HEK293 (cell line): ENCODE measurements around the gene PDE4D.

Experiments
- GFI1B ChIP-seq: fragments of 450-650 bp; formaldehyde crosslinking; IDR thresholded peaks from 2 replicates; pipeline ENCODE4 v1.5.1; 2016; ENCODE audit warnings: missing biosample characterization, missing genetic modification characterization
- KLF16 ChIP-seq: fragments of 450-650 bp; formaldehyde crosslinking; IDR thresholded peaks from 2 replicates; pipeline ENCODE4 v1.5.1; 2017; ENCODE audit warnings: missing biosample characterization, missing genetic modification characterization
- TRIM28 ChIP-seq: IDR thresholded peaks from 2 replicates; pipeline ENCODE4 v1.6.1; 2011; ENCODE audit warnings: low read length, control low read depth, borderline replicate concordance
- YY1 ChIP-seq: fragments of 450-650 bp; formaldehyde crosslinking; IDR thresholded peaks from 2 replicates; pipeline ENCODE4 v1.5.1; 2018; ENCODE audit warnings: missing biosample characterization, missing genetic modification characterization
- ZBTB21 ChIP-seq: fragments of 450-650 bp; formaldehyde crosslinking; IDR thresholded peaks from 2 replicates; pipeline ENCODE4 v1.5.1; 2017; ENCODE audit warnings: missing biosample characterization, missing genetic modification characterization
- ZBTB48 ChIP-seq: fragments of 450-650 bp; formaldehyde crosslinking; IDR thresholded peaks from 2 replicates; pipeline ENCODE4 v1.5.1; 2016; ENCODE audit warnings: missing biosample characterization, missing genetic modification characterization
- ZNF10 ChIP-seq: fragments of 450-650 bp; formaldehyde crosslinking; IDR thresholded peaks from 2 replicates; pipeline ENCODE4 v1.5.1; 2017; ENCODE audit warnings: missing biosample characterization, missing genetic modification characterization
- ZNF140 ChIP-seq: fragments of 450-650 bp; formaldehyde crosslinking; IDR thresholded peaks from 2 replicates; pipeline ENCODE4 v1.5.1; 2016; ENCODE audit warnings: missing biosample characterization, missing genetic modification characterization
- ZNF174 ChIP-seq: fragments of 450-650 bp; formaldehyde crosslinking; IDR thresholded peaks from 2 replicates; pipeline ENCODE4 v1.5.0; 2017; ENCODE audit warnings: missing biosample characterization, mild to moderate bottlenecking, missing genetic modification characterization
- ZNF184 ChIP-seq: fragments of 450-650 bp; IDR thresholded peaks from 2 replicates; pipeline ENCODE4 v1.5.1; 2018; ENCODE audit warnings: missing biosample characterization, mild to moderate bottlenecking, missing genetic modification characterization
- ZNF223 ChIP-seq: fragments of 450-650 bp; formaldehyde crosslinking; IDR thresholded peaks from 2 replicates; pipeline ENCODE4 v1.5.1; 2016; ENCODE audit warnings: missing biosample characterization, missing genetic modification characterization
- ZNF311 ChIP-seq: fragments of 450-650 bp; formaldehyde crosslinking; IDR thresholded peaks from 2 replicates; pipeline ENCODE4 v1.5.1; 2017; ENCODE audit warnings: missing biosample characterization, missing genetic modification characterization, borderline replicate concordance
- TF ChIP-seq, protein P1 (sequence below): fragments of 450-650 bp; formaldehyde crosslinking; IDR thresholded peaks from 2 replicates; pipeline ENCODE4 v1.5.1; 2016; ENCODE audit warnings: missing biosample characterization, missing genetic modification characterization
- TF ChIP-seq, protein P2 (sequence below): fragments of 450-650 bp; formaldehyde crosslinking; IDR thresholded peaks from 2 replicates; pipeline ENCODE4 v1.5.1; 2016; ENCODE audit warnings: missing biosample characterization, missing genetic modification characterization, low read depth

DNA sequence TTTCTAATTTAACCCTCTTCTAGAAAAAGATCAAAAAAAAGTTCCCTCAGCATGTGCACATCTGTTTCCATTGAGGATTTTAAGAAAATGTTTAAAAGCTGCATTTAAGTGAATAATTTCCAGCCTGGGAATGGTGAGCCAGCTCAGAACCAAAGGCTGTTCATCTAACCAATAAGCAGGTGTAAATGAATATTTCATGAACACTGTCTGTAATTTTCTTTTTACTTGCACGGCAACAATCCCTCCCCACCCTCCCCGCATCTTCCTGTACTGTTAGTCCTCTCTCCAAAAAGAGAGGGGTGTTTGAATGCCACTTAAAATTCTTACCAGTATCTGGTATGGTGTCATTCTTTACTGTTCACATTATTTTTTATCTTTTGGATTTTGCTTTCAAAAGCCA, 425.6 kb downstream of the PDE4D start:
- TF ChIP-seq YY1 (tag by site-specific recombination) (no peak), ZNF140 (tag by site-specific recombination) (no peak), ZNF184 (tag by site-specific recombination) (no peak), TRIM28 (no peak), ZNF10 (tag by site-specific recombination) (no peak), GFI1B (tag by site-specific recombination) (no peak), ZNF174 (tag by site-specific recombination) (no peak), KLF16 (no peak), ZNF223 (tag by site-specific recombination) (no peak), ZNF311 (tag by site-specific recombination) (no peak), ZBTB21 (tag by site-specific recombination) (no peak), ZBTB48 (tag by site-specific recombination) (no peak)
- TF ChIP-seq, protein P1, sequence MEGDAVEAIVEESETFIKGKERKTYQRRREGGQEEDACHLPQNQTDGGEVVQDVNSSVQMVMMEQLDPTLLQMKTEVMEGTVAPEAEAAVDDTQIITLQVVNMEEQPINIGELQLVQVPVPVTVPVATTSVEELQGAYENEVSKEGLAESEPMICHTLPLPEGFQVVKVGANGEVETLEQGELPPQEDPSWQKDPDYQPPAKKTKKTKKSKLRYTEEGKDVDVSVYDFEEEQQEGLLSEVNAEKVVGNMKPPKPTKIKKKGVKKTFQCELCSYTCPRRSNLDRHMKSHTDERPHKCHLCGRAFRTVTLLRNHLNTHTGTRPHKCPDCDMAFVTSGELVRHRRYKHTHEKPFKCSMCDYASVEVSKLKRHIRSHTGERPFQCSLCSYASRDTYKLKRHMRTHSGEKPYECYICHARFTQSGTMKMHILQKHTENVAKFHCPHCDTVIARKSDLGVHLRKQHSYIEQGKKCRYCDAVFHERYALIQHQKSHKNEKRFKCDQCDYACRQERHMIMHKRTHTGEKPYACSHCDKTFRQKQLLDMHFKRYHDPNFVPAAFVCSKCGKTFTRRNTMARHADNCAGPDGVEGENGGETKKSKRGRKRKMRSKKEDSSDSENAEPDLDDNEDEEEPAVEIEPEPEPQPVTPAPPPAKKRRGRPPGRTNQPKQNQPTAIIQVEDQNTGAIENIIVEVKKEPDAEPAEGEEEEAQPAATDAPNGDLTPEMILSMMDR (tag by site-specific recombination) = no peak
- TF ChIP-seq, protein P2, sequence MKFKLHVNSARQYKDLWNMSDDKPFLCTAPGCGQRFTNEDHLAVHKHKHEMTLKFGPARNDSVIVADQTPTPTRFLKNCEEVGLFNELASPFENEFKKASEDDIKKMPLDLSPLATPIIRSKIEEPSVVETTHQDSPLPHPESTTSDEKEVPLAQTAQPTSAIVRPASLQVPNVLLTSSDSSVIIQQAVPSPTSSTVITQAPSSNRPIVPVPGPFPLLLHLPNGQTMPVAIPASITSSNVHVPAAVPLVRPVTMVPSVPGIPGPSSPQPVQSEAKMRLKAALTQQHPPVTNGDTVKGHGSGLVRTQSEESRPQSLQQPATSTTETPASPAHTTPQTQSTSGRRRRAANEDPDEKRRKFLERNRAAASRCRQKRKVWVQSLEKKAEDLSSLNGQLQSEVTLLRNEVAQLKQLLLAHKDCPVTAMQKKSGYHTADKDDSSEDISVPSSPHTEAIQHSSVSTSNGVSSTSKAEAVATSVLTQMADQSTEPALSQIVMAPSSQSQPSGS (tag by site-specific recombination) = no peak
